Measurements from ENCODE around the gene DEFB132. TPM values are rescaled to one million over a fixed set of nuclear protein-coding genes. Genes with fewer than 3 reads are reported as not detected.
"Not testable (repeated sequence)": the region's sequence is repeated elsewhere in the genome, so short reads cannot be mapped to it uniquely, and the experiment has no call there.

The DEFB132 gene
- not detected for total RNA-seq
- long read RNA-seq, result 0 reads

DNA sequence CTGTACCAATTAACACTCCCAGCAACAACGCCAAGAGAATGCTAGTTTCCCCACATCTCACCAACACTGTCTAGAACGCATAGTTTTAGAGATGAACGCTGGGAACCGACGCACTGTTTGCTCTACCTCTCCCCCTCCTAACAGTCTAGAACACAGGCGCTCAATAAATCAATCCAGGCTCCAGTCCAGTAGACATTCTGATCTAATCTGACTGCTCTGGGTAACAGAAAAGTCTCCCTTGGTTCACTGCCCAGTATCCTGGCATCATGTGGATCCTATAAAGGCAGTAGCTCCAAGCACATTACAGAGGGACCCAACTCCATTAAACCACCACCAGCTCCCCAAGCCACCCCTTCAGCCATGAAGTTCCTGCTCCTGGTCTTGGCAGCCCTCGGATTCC is at the start of gene DEFB132:
Gene DEFB132 (plus strand): TSS at position 306 of the 400 bp plus-strand sequence. CDS start 55 bp downstream, at position 361.
- DNase-seq (no peak), ATAC-seq (ENCODE audit: poor library complexity) (peak; percentile 27)
- intact Hi-C loops (cut with DNase I), result no loop called here

GRCh38 chr20:208942-209566 is 48.5 kb upstream of the DEFB132 start:
- DNase-seq (no peak), ATAC-seq (ENCODE audit: poor library complexity) (peak; percentile 74)
- intact Hi-C loops (cut with DNase I), result no loop called here

GRCh38 chr20:210809-211502 is 46.6 kb upstream of the DEFB132 start:
- ATAC-seq (ENCODE audit: poor library complexity), result no peak
- intact Hi-C loops (cut with DNase I), result no loop called here

GRCh38 chr20:214383-214782 is 43.1 kb upstream of the DEFB132 start:
- ATAC-seq (ENCODE audit: poor library complexity), result no peak
- DNase-seq, result no peak
- intact Hi-C loops (cut with DNase I), result no loop called here

More at GRCh38 chr20:210809-211502, 46.6 kb upstream of the DEFB132 start:
- DNase-seq, result no peak

- intact Hi-C loops (cut with DNase I), result no loop called here
- ATAC-seq (ENCODE audit: poor library complexity) (no peak), DNase-seq (no peak)
Measured at GRCh38 chr20:215796-216195, 41.7 kb upstream of the DEFB132 start.

GRCh38 chr20:217266-217665 is 40.3 kb upstream of the DEFB132 start:
- peak; percentile 77 for ATAC-seq (ENCODE audit: poor library complexity)
- no peak for DNase-seq
- intact Hi-C loops (cut with DNase I), result no loop called here

DNA sequence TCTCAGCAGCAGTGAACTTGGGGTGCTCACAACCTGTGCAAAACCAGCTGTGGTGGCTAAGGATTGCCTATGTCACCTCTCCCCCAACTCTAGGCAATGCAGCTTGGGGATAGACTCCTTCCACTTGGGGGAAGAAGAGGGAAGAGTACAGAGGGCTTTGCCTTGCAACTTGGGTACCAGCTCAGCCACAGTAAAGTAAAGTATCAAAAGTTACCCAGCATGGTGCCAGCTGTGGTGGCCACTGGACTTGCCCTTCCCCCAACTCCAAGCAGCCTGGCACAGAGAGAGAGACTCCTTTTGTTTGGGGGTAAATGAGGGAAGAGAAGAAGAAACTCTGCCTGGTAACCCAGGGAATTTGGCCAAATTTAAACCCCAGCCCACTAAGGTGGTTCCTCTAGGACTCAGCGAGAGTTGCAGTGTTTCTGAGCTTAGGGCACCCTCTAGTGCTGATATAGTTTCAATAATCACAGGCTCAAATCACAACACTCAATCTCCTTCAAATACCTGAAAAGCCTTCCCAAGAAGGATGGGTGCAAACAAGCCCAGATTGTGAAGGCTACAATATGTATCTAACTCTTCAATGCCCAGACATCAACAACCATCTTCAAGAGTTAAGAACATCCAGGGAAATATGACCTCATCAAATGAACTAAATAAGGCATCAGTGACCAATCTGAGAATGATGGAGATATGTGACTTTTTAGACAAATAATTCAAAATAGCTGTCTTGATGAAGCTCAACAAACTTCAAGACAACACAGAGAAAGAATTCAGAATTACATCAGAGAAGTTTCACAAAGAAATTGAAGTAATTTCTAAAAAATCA is 38.0 kb upstream of the DEFB132 start:
- DNase-seq (no peak), ATAC-seq (ENCODE audit: poor library complexity) (peak; percentile 69)
- intact Hi-C loops (cut with DNase I), result no loop called here

DNA sequence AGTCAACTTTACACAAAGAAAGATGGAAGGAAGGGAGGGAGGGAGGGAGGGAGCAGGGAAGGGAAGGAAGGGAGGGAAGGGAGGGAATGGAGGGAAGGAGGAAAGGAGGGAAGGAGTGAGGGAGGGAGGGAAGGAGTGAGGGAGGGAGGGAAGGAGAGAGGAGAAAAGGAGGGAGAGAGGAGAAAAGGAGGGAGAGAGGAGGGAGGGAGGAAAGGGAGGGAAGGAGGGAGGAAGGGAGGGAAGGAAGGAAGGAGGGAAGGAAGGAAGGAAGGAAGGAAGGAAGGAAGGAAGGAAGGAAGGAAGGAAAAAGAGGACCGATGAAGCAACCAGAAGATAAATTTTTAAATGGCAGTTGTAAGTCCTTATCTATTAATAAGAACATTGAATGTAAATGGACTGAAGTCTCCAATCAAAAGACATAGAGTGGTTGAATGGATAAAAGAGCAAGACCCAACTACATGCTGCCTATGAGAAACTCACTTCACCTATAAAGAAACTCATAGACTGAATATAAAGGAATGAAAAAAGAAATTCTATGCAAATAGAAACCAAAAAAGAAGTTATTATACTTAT is 36.2 kb upstream of the DEFB132 start:
- intact Hi-C loops (cut with DNase I), result no loop called here
- DNase-seq, result no peak
- no peak for ATAC-seq (ENCODE audit: poor library complexity)

DNA sequence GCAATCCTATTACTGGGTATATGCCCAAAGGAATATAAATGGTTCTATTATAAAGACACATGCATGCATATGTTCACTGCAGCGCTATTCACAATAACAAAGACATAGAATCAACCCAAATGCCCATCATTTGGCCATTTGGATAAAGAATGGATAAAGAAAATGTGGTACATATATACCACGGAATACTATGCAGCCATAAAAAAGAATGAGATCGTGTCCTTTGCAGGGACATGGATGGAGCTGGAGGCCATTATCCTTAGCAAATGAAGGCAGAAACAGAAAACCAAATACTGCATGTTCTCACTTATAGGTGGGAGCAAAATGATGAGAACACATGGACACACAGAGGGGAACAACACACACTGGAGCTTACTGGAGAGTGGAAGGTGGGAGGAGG is 31.6 kb upstream of the DEFB132 start:
- ATAC-seq (ENCODE audit: poor library complexity); intact Hi-C loops (cut with DNase I); DNase-seq: not testable (repeated sequence)

- ATAC-seq (ENCODE audit: poor library complexity), result no peak
Measured at GRCh38 chr20:226958-227357, 30.6 kb upstream of the DEFB132 start, which contains the start of gene DEFB129. Gene DEFB129 (plus strand): TSS chr20:227258. CDS start chr20:227289, 31 bp downstream.

GRCh38 chr20:227439-228105 is 30.0 kb upstream of the DEFB132 start:
- DNase-seq (no peak), ATAC-seq (ENCODE audit: poor library complexity) (no peak)
- intact Hi-C loops (cut with DNase I), result no loop called here

More at GRCh38 chr20:226958-227357, 30.6 kb upstream of the DEFB132 start, which contains the start of gene DEFB129:
- no peak for DNase-seq
- intact Hi-C loops (cut with DNase I), result no loop called here

GRCh38 chr20:235891-236290 is 21.6 kb upstream of the DEFB132 start:
- intact Hi-C loops (cut with DNase I), result no loop called here
- ATAC-seq (ENCODE audit: poor library complexity) (peak; percentile 68), DNase-seq (peak; percentile 42)

DNA sequence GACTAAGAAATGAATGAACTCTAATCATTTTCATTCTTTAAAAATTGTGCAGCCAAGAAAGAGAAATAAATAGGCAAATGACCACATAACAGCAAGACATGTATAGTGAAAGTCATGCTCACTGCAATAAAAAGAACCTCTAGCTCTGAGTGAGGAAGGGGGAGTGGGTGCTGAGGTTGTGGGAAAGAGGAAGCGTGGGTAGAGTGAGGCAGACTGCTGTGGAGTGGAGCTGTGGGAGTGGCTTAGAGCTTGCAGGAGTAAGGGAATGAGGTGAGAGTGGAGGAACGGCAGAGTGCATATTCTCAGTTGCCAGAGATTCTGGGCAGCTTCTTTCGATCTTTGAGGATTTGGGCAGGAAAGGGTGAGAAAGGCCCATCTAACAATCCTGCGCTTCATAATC is 20.0 kb upstream of the DEFB132 start:
- intact Hi-C loops (cut with DNase I), result no loop called here
- DNase-seq, result no peak
- no peak for ATAC-seq (ENCODE audit: poor library complexity)

GRCh38 chr20:237929-238328 is 19.6 kb upstream of the DEFB132 start:
- intact Hi-C loops (cut with DNase I), result no loop called here

DNA sequence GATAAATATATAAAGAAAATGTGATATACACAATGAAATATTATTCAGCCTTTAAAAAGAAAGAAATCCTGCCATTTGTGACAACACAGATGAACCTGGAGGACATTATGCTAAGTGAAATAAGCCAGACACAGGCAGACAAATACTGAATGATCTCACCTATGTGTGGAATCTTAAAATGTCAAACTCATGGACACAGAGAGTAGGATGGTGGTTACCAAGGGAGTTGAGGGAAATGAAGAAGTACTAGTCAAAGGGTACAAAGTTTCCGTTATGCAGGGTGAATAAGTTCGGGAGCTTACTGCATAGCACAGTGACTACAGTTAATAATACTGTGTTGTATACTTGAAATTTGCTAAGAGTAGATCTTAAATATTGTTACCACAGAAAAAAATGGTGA is 14.6 kb upstream of the DEFB132 start:
- ATAC-seq (ENCODE audit: poor library complexity), result no peak
- intact Hi-C loops (cut with DNase I), result no loop called here
- DNase-seq, result no peak

More at GRCh38 chr20:237929-238328, 19.6 kb upstream of the DEFB132 start:
- DNase-seq (no peak), ATAC-seq (ENCODE audit: poor library complexity) (no peak)

- DNase-seq (no peak), ATAC-seq (ENCODE audit: poor library complexity) (no peak)
- intact Hi-C loops (cut with DNase I), result no loop called here
Measured at GRCh38 chr20:251354-251753, 6.2 kb upstream of the DEFB132 start.

DNA sequence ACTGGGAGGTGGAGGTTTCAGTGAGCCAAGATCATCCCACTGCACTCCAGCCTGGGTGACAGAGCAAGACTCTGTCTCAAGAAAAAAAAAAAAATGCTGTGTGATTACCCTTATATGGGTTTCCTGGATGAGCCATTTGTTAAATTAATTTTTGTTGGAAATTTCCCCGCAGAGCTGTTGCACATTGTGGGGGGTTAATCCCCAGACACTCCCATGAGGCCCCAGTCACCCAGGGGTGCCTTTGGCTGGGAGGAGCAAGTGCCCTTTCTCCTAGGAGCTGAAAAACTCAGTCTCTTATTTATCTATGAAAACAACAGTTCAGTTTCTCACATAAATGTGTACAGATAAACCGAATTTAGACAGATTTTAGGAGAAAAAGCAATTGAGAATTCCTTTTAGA is 4.7 kb upstream of the DEFB132 start:
- ATAC-seq (ENCODE audit: poor library complexity), result no peak
- intact Hi-C loops (cut with DNase I), result no loop called here

DNA sequence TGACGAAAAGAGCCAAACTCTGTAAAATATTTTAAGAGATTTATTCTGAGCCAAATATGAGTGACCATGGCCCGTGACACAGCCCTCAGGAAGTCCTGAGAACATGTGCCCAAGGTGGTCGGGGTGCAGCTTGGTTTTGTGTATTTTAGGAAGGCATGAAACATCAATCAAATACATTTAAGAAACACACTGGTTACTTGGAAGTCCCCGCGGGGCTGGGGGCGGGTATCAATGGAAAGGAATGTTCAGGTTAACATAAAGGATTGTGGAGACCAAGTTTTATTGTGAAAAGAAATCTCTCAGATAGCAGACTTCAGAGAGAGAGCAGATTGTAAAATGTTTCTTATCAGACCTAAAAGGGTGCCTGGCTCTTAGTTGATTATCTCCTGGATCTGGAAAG is 4.1 kb upstream of the DEFB132 start:
- intact Hi-C loops (cut with DNase I); DNase-seq; ATAC-seq (ENCODE audit: poor library complexity): not testable (repeated sequence)

More for the DNA sequence above, 4.7 kb upstream of the DEFB132 start:
- DNase-seq, result no peak

Measured in Right ventricle myocardium superior (tissue), 1 donor.